Frontal cortex (tissue), 4 donors: ENCODE measurements around the gene CPSF3. TPM values are rescaled to one million over a fixed set of nuclear protein-coding genes. Genes with fewer than 3 reads are reported as not detected.

Experiments
- DNase-seq, 2 donors: peaks; one replicate each; pipeline ENCODE4 v3.0.0; 2012; ENCODE audit warnings: low spot score in 2 of 2
- FAIRE-seq: peaks from 2 replicates; lab custom pipeline; 2012; peaks lifted over from hg19 to GRCh38; lab: Jason Lieb, UNC
- total RNA-seq: library from RNA; depleted of rRNA; stranded (reverse); fragments of >200 nt; gene quantifications from one replicate; pipeline ENCODE4 v1.2.3, GENCODE V29; 2014
- donor health status: control.
- donor health status: control.
- donor health status: control.

Gene CPSF3
- 39.9 TPM for total RNA-seq

DNA sequence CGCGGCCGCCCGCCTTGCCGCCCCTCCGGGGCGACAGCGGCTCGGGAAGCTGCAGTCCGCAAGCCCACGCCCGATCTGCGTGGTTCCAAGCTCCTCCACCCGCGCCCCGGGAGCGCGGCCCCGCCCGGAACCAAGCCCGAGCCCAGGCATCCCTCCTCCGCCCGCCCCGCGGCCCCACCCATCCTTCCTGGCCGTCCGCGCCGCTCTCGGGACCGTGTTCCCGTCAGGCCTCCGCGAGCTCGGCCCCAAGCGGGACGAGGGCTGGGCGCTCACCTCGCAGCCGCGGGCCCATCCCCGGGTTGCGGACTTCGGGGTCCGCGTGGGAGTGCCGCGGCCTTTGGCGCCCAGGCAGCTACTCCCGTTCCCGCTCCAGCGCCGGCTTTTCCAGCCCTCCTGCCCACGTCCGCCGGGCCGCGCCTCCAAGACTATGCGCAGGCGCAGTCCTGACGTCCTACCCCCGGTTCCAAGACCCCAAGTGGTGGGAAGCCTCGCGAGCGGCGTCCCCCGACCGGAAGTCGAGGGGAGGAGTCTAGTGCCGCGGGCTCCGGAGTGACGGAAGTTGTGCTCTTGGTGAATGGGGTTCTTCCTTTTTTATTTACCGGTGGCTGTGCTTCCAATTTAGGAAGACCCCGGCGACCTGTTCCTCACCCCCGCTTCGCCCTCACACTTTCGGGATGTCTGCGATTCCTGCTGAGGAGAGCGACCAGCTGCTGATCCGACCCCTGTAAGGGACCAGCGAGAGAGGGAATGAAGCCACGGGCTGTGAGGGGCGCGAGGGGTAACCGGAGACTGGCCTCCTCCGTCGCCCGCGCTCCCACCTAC, at the start of gene CPSF3, which contains the start of gene ITGB1BP1:
Gene CPSF3 (plus strand): TSS at position 555 of the 822 bp plus-strand sequence. CDS start 120 bp downstream, at position 675.
Gene ITGB1BP1 (minus strand): TSS at position 429 of the 822 bp plus-strand sequence. CDS start 4,831 bp downstream, outside the sequence.
- FAIRE-seq (no peak), DNase-seq (peak; percentile 94 to 98)

- FAIRE-seq, result no peak
- DNase-seq, result no peak
Observed at GRCh38 chr2:9374071-9374730, 49.3 kb upstream of the CPSF3 start.

GRCh38 chr2:9375857-9376428, 47.5 kb upstream of the CPSF3 start:
- DNase-seq, result no peak
- FAIRE-seq, result no peak

- DNase-seq, result no peak
- no peak for FAIRE-seq
Observed at GRCh38 chr2:9377461-9378097, 45.9 kb upstream of the CPSF3 start.

- DNase-seq (no peak), FAIRE-seq (no peak)
Observed at GRCh38 chr2:9378433-9379390, 44.7 kb upstream of the CPSF3 start.

DNA sequence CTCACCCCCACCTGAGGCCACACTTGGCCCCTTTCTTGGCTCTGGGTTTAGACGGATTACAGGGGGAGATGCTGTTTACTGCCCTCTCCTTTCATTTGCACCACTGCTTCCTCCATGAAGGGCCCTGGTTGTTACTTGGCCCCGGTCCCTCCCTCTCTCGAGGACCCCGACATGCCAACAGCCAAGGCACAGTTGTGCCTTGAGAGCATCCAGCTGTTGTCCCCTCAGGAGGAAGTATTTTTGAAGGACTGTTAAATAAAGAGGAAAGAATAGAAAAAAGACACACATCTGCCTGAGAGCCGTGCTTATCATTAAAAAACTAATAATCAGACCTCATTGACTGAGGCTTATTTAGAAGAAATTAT, 44.1 kb upstream of the CPSF3 start:
- DNase-seq (no peak), FAIRE-seq (no peak)

DNA sequence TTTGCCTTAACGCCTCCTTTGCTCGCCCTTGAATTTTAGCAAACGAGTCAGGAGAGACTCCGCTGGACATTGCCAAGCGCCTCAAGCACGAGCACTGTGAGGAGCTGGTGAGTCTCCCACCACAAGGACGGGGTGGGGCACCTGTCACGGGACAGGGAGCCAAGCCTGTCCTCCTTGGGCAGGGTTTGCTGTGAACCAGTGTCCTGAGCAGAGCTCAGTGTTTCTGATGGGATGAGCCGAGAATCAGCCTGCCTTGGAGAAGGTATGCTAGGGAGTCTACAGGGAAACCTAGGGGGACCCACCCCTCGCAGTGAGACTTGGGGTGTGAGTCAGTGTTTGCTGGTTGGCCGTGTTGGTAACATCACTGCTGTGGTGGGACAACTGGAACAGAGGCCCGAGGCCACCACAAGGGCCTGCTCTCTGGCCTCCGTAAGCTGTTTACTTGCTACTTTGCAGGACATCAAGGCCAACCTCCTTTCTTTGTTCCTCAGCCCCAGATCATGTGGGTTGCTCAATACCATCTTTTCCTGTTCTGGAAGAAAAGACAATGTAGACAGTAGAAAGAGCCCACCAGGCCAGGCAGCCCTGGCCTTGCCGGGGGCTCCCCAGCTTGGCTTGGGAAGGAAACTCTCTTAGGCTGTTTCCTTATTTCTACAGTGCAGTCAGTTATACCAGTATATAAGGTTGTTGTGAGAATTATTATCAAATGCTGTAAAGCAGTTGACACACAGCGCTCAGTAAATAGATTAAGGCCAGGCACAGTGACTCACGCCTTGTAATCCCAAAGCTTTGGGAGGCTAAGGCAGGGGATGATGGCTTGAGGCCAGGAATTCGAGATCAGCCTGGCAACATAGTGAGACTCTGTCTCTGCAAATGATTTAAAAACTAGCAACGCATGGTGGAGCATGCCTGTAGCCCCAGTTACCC, 42.5 kb upstream of the CPSF3 start:
- FAIRE-seq (no peak), DNase-seq (no peak)

DNA sequence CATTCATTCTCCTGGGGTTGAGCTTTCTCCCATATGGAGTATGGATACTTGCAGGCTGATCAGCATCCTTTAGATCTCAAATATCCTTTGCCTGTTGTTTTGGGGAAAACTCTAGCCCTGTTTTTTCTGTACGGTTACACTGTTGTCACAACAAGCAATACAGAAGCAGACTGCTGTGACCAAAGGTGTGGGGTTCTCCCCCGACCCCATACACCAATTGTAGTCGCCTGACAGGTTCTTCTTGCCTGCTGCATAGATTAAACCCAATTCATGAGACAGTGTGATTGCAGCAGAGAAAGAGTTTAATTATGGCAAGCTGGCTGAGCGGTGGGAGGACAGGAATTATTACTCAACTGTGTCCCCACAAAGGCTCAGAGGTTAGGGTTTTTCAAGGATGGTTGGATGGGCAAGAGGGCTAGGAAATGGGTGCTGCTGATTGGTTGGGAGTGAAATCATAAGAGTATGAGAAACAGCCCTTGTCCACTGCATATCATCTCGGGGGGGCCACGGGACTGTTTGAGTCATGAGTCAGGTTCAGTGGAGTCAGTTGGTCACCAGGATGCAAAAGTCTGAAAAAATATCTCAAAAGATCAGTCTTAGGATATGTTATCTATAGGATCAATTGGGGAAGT, 40.7 kb upstream of the CPSF3 start:
- FAIRE-seq (no peak), DNase-seq (no peak)

GRCh38 chr2:9384521-9384920, 38.9 kb upstream of the CPSF3 start:
- no peak for DNase-seq
- FAIRE-seq, result no peak

- FAIRE-seq, result no peak
- DNase-seq, result no peak
Observed at GRCh38 chr2:9385841-9386240, 37.6 kb upstream of the CPSF3 start.

DNA sequence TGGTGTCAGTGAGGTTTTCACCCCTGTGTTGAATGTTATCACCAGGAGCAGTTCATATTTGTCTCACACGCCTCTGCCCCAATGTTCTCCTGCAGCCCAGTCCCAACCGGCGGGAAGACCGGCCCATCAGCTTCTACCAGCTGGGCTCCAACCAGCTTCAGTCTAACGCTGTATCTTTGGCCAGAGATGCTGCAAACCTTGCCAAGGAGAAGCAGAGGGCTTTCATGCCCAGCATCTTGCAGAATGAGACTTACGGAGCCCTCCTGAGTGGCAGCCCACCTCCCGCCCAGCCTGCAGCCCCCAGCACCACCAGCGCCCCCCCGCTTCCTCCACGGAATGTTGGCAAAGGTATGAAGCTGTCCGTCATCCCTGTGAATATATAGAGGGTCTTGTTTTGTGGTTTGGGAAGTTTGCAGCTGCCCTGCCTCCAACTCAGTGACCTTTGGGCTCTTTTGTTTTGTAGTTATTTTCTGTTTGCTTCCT, 35.2 kb upstream of the CPSF3 start:
- no peak for DNase-seq
- no peak for FAIRE-seq

DNA sequence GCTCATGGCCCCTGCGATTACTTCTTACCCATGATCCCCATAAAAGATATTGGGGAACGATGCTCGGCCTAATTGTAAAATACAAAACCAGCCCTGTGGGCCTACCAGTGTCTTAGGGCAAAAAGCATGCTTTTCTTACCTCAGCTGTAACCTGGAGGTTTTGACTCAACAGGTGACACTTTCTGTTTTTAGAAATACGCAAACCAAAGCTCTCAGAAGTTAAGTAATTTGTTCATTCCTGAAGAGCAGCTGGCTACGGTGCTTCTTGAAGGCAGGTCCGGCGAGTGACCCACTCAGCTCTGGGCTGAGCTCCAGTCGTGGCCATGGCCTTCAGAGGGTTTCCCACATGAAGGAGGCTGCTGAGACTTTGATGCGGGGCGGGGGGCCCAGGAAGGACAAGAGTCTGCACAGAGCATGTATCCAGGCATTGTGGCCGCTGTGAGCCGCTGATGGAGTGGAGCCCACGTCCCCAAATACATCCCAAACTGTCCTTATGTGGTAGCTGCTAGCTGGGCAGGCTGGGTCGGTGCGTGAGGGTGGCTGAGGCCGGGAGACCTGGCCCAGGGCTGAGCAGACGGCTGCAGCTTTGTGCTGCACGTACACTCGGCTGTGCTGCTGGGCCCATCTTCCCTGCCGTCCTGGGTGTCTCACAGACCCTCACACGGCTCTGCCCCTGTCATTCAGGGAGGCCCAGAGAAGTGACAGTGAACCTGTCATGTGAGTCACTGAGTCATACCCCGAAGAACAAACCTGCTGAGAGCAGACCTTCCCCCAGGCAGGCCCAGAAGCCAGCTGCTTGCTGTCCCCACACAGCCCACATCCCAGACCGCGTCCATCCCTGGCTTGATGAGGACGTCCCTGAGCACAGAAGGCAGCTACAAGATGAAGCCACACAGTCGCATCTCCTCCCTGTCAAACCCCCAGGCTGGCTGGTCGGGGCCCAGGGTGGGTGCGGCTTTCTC, 34.2 kb upstream of the CPSF3 start:
- DNase-seq (no peak), FAIRE-seq (no peak)

GRCh38 chr2:9390151-9390850, 33.2 kb upstream of the CPSF3 start:
- FAIRE-seq, result no peak
- no peak for DNase-seq

GRCh38 chr2:9390991-9391390, 32.5 kb upstream of the CPSF3 start:
- DNase-seq (no peak), FAIRE-seq (no peak)

DNA sequence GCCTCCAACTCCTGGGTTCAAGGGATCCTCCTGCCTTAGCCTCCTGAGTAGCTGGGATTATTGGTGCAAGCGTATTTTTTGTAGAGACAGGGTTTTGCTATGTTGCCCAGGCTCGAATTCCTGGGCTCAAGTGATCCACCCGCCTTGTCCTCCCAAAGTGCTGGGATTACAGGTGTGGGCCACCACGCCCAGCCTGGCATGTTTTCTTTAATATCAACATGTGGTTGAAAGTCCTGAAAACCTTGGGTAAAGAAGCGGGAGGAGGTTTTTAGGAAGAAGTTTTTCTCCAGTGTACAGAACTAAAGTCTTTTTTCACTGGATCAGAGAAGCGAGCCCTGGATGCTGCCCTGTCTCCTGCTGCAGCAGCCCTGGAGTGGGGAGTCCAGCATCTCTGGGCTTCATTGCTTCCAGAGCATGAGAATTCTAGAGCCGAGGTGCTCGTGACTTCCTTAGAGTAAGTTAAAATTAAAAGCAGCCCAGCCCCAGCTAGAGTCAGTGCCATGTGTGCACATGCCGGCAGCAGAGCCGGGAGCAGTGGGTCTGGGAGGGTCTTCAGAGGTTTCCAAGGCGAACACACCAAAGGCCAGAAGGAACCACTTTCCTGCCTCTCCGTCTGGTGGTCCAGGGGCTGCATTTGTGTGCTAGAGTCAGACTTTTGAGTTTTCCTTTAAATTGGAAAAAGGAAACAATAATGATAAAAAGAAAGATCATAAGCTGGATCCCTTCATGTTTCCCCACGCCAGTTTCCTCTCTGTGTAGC, 31.3 kb upstream of the CPSF3 start:
- no peak for DNase-seq
- no peak for FAIRE-seq
